HuH-7 (cell line): ENCODE results near the gene MISFA.
"Not testable (repeated sequence)": the region's sequence is repeated elsewhere in the genome, so short reads cannot be mapped to it uniquely, and the experiment has no call there.

ENCODE experiments used
- DNase-seq: peaks from one replicate; pipeline ENCODE4 v3.0.0; 2011; ENCODE audit warnings: low spot score

The MISFA gene

GRCh38 chr11:18599739-18600230 is at the start of gene MISFA:
TSS of gene MISFA (plus strand) at chr11:18599789. CDS start at chr11:18599929, 140 bp downstream.
- DNase-seq, result no peak

- DNase-seq, result no peak
Measured at GRCh38 chr11:18563090-18563730, 36.4 kb upstream of the MISFA start.

GRCh38 chr11:18564149-18564548 is 35.4 kb upstream of the MISFA start:
- no peak for DNase-seq

- DNase-seq, result no peak
Measured at GRCh38 chr11:18566406-18566805, 33.2 kb upstream of the MISFA start.

GRCh38 chr11:18567081-18567480 is 32.5 kb upstream of the MISFA start:
- no peak for DNase-seq

- no peak for DNase-seq
Measured at GRCh38 chr11:18575361-18575760, 24.2 kb upstream of the MISFA start.

GRCh38 chr11:18578975-18579598 is 20.5 kb upstream of the MISFA start:
- DNase-seq, result peak; percentile 39

- no peak for DNase-seq
Measured at GRCh38 chr11:18580113-18580766, 19.3 kb upstream of the MISFA start.

GRCh38 chr11:18581825-18582224 is 17.8 kb upstream of the MISFA start:
- no peak for DNase-seq

- peak; percentile 74 for DNase-seq
Measured at GRCh38 chr11:18588297-18589252, 11.0 kb upstream of the MISFA start, which contains the start of gene UEVLD. TSS of gene UEVLD (minus strand) at chr11:18588734. CDS start at chr11:18588654, 80 bp downstream.

- DNase-seq, result no peak
Measured at GRCh38 chr11:18590571-18590970, 9.0 kb upstream of the MISFA start.

- DNase-seq, result not testable (repeated sequence)
Measured at GRCh38 chr11:18594088-18594487, 5.5 kb upstream of the MISFA start.

- no peak for DNase-seq
Measured at GRCh38 chr11:18594999-18595749, 4.4 kb upstream of the MISFA start.

- DNase-seq, result no peak
Measured at GRCh38 chr11:18600915-18601569, 1.5 kb downstream of the MISFA start.

GRCh38 chr11:18608376-18608775 is 8.8 kb downstream of the MISFA start:
- DNase-seq, result no peak

- DNase-seq, result no peak
Measured at GRCh38 chr11:18611196-18611595, 11.6 kb downstream of the MISFA start.

- DNase-seq, result no peak
Measured at GRCh38 chr11:18612394-18612793, 12.8 kb downstream of the MISFA start.

- no peak for DNase-seq
Measured at GRCh38 chr11:18614667-18615066, 15.1 kb downstream of the MISFA start.

- no peak for DNase-seq
Measured at GRCh38 chr11:18615628-18616392, 16.2 kb downstream of the MISFA start.
